ENCODE results near the gene NPEPPS. TPM values are rescaled to one million over a fixed set of nuclear protein-coding genes. Genes with fewer than 3 reads are reported as not detected.
"Not testable (repeated sequence)": the region's sequence is repeated elsewhere in the genome, so short reads cannot be mapped to it uniquely, and the experiment has no call there.

NPEPPS gene
- total RNA-seq, 1 experiment from 2014 or later = 117 TPM

DNA sequence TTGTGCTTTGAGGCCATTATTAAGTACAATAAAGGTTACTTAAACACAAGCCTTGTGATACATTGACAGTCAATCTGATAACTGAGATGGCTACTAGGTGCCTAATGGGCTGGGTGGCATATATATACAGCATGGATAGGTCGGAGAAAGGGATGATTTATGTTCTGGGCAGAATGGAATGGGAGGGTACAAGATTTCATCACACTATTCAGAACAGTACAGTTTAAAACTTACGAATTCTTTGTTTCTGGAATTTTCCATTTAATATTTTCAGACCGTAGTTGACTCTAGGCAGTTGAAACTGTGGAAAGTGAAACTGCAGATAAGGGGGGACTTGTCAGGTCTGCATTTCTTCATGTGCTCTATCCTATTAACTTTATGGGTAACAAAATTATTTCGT is 23.8 kb downstream of the NPEPPS start:
- WGBS (ENCODE audit: extremely low coverage, insufficient read length, low lambda C conversion rate) = no CpG with 5 or more reads among the region's 4 CpGs
- not testable (repeated sequence) for H3K9me3 ChIP-seq (ENCODE audit: control insufficient read depth, low read depth, low read length); H3K79me1 ChIP-seq (ENCODE audit: insufficient read depth, low read depth, low read length, poor library complexity, severe bottlenecking); H3K23ac ChIP-seq (ENCODE audit: insufficient read length, low read depth, low read length); H2AK5ac ChIP-seq (ENCODE audit: insufficient read length, low read length); H3K4me2 ChIP-seq (ENCODE audit: insufficient read depth, insufficient read length, low read length); H2AFZ ChIP-seq (ENCODE audit: low read length); H3K4me3 Mint-ChIP-seq; H2BK15ac ChIP-seq (ENCODE audit: low read depth, low read length); H3K4me1 ChIP-seq (ENCODE audit: insufficient read depth, low read length); H4K8ac ChIP-seq (replicated peaks; ENCODE audit: insufficient read length, low read depth, low read length); H3K79me2 ChIP-seq (ENCODE audit: insufficient read depth, low read length); H3K27me3 ChIP-seq (ENCODE audit: insufficient read depth, low read length); H3K9me3 Mint-ChIP-seq; H2BK20ac ChIP-seq (ENCODE audit: low read depth, low read length, poor library complexity, severe bottlenecking); H3K18ac ChIP-seq (ENCODE audit: insufficient read length, low read depth, low read length); H3T11ph ChIP-seq (ENCODE audit: low read length); H3K27me3 Mint-ChIP-seq (ENCODE audit: low read depth); H3K9ac ChIP-seq (ENCODE audit: extremely low read depth, insufficient read length, low read length); H4K91ac ChIP-seq (ENCODE audit: insufficient read length, low read depth, low read length); H4K20me1 ChIP-seq (ENCODE audit: control insufficient read depth, insufficient read depth, insufficient read length); DNase-seq; H3K14ac ChIP-seq (ENCODE audit: insufficient read depth, low read length); H2BK120ac ChIP-seq (ENCODE audit: low read depth, low read length, poor library complexity, severe bottlenecking); H3K27ac Mint-ChIP-seq; H3K27ac ChIP-seq (ENCODE audit: insufficient read length, low read depth, low read length); H2BK5ac ChIP-seq (ENCODE audit: insufficient read length, low read length); H3K56ac ChIP-seq (ENCODE audit: insufficient read length, low read depth, low read length); H4K5ac ChIP-seq (ENCODE audit: insufficient read length, low read depth, low read length); H3K23me2 ChIP-seq (ENCODE audit: insufficient read length, low read depth, low read length, poor library complexity, severe bottlenecking); H2BK12ac ChIP-seq (ENCODE audit: insufficient read length, low read depth, low read length); H3K4me1 Mint-ChIP-seq; H3K4ac ChIP-seq (ENCODE audit: low read depth, low read length)
- H3K36me3 Mint-ChIP-seq (ENCODE audit: insufficient read depth in 1 of 3, low read depth in 3 of 3) = peaks cover 9 to 25% (median 18%) of the 10 kb centered on the region in 3 experiments; a peak in 6 of 7 replicates

DNA sequence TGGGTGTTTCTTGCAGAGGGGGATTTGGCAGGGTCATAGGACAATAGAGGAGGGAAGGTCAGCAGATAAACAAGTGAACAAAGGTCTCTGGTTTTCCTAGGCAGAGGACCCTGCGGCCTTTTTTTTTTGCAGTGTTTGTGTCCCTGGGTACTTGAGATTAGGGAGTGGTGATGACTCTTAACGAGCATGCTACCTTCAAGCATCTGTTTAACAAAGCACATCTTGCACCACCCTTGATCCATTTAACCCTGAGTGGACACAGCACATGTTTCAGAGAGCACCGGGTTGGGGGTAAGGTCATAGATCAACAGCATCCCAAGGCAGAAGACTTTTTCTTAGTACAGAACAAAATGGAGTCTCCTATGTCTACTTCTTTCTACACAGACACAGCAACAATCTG is 25.2 kb downstream of the NPEPPS start:
- H2BK12ac ChIP-seq (ENCODE audit: insufficient read length, low read depth, low read length); H2BK20ac ChIP-seq (ENCODE audit: low read depth, low read length, poor library complexity, severe bottlenecking); H3K9me3 Mint-ChIP-seq; H4K20me1 ChIP-seq (ENCODE audit: control insufficient read depth, insufficient read depth, insufficient read length); H3K18ac ChIP-seq (ENCODE audit: insufficient read length, low read depth, low read length); H2BK5ac ChIP-seq (ENCODE audit: insufficient read length, low read length); H2BK15ac ChIP-seq (ENCODE audit: low read depth, low read length); H3K79me2 ChIP-seq (ENCODE audit: insufficient read depth, low read length); H3K27me3 Mint-ChIP-seq (ENCODE audit: low read depth); H2AK5ac ChIP-seq (ENCODE audit: insufficient read length, low read length); H3K4me3 Mint-ChIP-seq; H4K91ac ChIP-seq (ENCODE audit: insufficient read length, low read depth, low read length); H3K4ac ChIP-seq (ENCODE audit: low read depth, low read length); H3K4me1 ChIP-seq (ENCODE audit: insufficient read depth, low read length); H3T11ph ChIP-seq (ENCODE audit: low read length); H3K27me3 ChIP-seq (ENCODE audit: insufficient read depth, low read length); H3K23ac ChIP-seq (ENCODE audit: insufficient read length, low read depth, low read length); H3K27ac Mint-ChIP-seq; H3K23me2 ChIP-seq (ENCODE audit: insufficient read length, low read depth, low read length, poor library complexity, severe bottlenecking); H4K8ac ChIP-seq (replicated peaks; ENCODE audit: insufficient read length, low read depth, low read length); H3K9me3 ChIP-seq (ENCODE audit: control insufficient read depth, low read depth, low read length); H3K9ac ChIP-seq (ENCODE audit: extremely low read depth, insufficient read length, low read length); H3K79me1 ChIP-seq (ENCODE audit: insufficient read depth, low read depth, low read length, poor library complexity, severe bottlenecking); H2AFZ ChIP-seq (ENCODE audit: low read length); H4K5ac ChIP-seq (ENCODE audit: insufficient read length, low read depth, low read length); H3K14ac ChIP-seq (ENCODE audit: insufficient read depth, low read length); H2BK120ac ChIP-seq (ENCODE audit: low read depth, low read length, poor library complexity, severe bottlenecking); DNase-seq; H3K4me2 ChIP-seq (ENCODE audit: insufficient read depth, insufficient read length, low read length); H3K56ac ChIP-seq (ENCODE audit: insufficient read length, low read depth, low read length); H3K27ac ChIP-seq (ENCODE audit: insufficient read length, low read depth, low read length); H3K4me1 Mint-ChIP-seq: not testable (repeated sequence)
- no CpG with 5 or more reads among the region's 3 CpGs for WGBS (ENCODE audit: extremely low coverage, insufficient read length, low lambda C conversion rate)
- peaks cover 6 to 20% (median 14%) of the 10 kb centered on the region in 3 experiments; a peak in 6 of 7 replicates for H3K36me3 Mint-ChIP-seq (ENCODE audit: insufficient read depth in 1 of 3, low read depth in 3 of 3)
